HEK293 (cell line): ENCODE data around the gene UBAP2.

Experiments used
- ZNF707 ChIP-seq: fragments of 450-650 bp; formaldehyde crosslinking; IDR thresholded peaks from 2 replicates; pipeline ENCODE4 v1.5.1; 2016; ENCODE audit warnings: missing biosample characterization, missing genetic modification characterization
- TF ChIP-seq, protein P1 (sequence below): fragments of 450-650 bp; formaldehyde crosslinking; IDR thresholded peaks from 2 replicates; pipeline ENCODE4 v1.5.1; 2017; ENCODE audit warnings: missing biosample characterization, missing genetic modification characterization

DNA sequence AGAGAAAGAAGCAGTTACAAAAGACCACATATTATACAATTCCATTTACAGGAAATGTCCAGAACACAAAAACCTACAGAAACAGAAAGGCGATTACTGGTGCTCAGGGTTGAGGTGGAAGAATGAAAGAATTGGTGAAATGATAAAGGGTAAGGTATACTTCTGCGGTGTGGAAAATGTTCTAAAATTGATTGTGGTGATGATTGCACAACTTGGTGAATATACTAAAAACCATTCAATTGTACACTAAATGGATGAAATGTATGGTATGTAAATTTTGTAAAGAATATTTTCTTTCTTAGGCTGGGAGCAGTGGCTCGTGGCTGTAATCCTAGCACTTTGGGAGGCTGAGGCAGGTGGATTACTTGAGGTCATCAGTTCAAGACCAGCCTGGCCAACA is 72.3 kb downstream of the UBAP2 start:
- TF ChIP-seq ZNF707 (tag by site-specific recombination): no peak
- TF ChIP-seq, protein P1, sequence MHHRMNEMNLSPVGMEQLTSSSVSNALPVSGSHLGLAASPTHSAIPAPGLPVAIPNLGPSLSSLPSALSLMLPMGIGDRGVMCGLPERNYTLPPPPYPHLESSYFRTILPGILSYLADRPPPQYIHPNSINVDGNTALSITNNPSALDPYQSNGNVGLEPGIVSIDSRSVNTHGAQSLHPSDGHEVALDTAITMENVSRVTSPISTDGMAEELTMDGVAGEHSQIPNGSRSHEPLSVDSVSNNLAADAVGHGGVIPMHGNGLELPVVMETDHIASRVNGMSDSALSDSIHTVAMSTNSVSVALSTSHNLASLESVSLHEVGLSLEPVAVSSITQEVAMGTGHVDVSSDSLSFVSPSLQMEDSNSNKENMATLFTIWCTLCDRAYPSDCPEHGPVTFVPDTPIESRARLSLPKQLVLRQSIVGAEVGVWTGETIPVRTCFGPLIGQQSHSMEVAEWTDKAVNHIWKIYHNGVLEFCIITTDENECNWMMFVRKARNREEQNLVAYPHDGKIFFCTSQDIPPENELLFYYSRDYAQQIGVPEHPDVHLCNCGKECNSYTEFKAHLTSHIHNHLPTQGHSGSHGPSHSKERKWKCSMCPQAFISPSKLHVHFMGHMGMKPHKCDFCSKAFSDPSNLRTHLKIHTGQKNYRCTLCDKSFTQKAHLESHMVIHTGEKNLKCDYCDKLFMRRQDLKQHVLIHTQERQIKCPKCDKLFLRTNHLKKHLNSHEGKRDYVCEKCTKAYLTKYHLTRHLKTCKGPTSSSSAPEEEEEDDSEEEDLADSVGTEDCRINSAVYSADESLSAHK (tag by site-specific recombination): no peak
